Activated CD4-positive, alpha-beta T cell treated with anti-CD3 and anti-CD28 coated beads, Interleukin-10, Interleukin-2, amounts not matched to agents 100 ng/mL and 50 ng/mL, durations not matched to agents 16 hours and 8 hours (primary cell): ENCODE measurements around the gene KCNK15.

Experiments
- DNase-seq: peaks from one replicate; pipeline ENCODE4 v3.0.0-alpha.2; 2020

The KCNK15 gene

DNA sequence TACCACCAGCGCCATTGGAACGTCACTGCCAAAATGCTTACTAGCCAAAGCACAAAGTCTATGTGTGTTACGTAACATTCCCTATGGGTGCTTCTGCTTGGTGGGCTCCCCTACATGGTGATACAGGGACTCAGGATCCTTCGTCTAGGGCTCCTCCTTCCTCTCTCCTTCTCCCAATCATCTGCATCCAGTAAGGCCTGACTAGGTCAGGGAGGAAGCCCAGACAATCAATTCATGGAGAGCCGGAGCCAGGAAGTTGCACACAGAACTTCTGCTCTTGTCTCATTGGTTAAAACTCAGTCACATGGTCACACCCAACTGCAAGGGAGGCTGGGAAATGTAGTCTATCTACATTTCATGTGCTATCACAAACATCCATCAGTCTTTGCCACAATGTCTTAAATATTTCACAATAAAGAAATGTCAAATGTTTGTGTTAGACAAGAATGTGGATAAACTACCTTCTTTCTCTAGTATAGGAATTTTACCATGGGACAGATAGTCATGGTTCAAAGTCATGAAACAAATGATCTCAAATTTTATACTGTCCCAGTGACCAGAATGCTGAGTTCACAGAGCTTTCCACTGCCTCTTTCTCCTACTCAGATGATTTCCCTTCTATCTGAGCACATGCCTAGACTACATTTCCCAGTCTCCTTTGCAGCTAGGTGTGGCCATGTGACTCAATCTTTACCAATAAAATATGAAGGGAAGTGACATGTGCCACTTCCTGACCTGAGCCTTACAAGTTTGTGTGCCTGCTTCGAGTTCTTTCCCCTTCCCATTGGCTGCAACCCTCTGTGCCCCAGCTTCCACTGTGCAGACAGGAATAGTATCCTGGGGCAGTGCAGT, 9.3 kb upstream of the KCNK15 start:
- DNase-seq: peak; percentile 67

DNA sequence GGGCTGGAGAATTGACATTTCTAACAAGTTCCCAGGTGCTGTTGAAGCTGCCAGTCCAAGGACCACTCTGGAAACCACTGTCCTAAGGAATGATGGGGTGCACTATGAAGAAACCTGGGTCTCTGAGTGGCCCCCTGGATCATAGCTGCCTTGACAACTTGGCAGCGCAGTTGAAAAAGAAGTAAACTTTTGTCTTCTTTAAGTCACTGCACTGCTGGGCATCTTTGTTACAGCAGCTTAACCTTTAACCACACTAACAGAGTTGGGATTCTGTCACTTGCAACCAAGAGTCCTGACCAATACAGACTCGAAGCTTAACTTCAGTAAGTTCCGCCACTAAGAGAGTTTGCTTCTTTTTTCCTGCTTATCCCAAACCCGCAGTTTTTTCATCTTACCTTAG, 8.5 kb upstream of the KCNK15 start:
- no peak for DNase-seq

DNA sequence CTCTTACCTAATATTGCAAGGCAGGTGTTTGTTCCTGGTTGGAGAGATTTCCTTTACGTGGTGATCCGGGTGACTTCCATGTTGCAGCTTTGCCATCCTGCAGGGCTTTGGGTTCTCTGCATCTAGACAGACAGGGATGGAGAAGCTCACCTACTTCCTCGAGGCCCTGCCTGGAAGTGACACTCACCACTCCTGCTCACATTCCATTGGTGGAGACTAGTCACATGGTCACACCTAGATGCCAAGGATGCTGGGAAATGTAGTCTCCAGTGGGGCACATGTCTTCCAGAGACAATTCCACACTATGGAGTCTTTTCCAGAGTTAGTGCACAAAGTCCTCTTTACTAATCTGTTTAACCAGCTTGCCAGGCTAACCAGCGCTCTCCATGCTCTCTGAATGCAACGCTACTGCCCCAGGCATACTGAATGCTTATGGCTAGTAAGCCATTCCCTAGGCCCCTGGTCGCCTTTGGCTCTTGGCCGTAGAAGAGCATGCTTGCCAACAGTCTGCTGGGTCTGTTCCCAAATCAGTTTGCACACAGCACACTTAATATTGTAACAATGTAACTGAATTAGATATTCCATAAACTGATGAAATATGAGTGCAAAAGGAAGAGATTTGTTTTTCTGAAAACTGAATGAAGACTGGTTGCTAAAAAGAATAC, 6.7 kb upstream of the KCNK15 start:
- peak; percentile 76 for DNase-seq

DNA sequence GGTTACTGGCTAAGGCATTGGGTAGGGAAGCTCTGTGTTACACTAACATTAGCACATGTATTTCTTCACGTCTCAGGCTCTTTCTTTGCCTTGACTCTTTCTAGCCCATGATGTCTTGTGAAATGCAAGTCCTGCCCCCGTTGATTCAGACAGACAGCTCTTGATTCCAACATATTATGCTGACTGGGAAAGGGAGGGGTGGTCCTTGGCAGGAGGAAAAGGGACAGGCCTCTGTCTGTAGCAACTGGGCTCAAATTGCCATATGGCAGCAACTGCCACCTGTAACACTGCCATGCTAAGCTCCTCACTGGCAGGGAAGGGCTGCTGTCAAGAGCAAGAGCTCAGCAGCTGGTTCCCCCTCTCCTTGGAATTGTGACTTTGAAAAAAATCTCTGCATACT, 5.7 kb upstream of the KCNK15 start:
- DNase-seq: no peak

DNA sequence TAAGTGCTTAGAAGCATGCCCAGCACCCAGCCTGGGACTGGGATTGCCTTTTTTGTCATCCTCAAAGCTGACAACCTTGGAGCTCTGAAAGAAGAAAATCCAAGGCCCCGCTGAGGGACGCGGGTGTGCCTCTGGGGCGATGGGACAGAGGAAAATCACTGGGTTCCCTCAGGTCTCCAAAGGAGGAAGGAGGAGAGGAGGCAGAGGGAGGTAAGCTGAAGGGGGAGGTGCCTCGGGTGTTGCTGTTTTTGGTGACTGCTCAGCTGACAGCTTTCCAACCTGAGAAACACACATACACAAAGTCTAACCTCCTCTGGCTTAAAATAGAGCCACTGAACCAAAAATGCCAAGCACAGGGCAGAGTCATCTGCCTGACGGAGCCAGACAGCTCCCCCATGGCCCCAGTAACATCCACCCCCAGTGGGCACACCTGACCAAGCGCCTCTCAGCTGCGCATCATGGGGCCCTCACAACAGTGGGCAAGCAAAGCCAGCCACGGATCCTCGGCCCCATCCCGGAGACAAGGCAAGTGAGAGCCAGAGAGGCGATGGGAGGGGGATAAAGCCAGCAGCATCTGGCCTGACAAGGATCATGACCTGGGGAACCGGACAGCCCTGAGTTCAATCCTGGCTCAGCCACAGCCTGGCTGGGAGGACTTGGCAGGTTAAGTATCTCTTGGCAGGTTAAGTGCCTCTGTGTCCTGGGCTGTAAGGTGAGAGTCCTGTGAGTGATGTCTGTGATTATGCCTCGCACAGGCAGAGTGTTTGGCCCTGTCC, 3.2 kb upstream of the KCNK15 start:
- DNase-seq: no peak

DNA sequence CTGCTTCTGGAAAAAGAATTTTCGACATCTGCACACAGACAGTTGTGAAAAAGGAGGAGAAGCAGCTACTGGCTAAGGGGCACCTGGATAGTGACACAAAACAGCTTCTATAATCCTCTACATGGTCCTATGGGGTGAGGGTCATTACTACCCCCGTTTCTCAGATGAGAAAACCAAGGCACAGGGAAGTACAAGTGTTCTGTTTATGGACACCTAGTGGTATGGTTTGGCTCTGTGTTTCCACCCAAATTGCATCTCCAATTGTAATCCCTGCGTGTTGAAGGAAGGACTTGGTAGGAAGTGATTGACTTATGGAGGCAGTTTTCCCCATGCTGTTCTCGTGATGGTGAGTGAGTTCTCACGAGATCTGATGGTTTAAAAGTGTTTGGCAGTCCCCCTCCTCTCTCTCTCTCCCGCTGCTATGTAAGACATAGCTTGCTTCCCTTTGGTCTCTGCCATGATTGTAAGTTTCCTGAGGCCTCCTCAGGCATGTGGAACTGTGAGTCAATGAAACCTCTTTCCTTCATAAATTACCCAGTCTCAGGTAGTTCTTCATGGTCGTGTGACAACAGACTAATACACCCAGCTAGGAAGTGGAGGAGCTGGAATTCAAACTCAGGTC, 2.5 kb upstream of the KCNK15 start:
- DNase-seq: no peak

DNA sequence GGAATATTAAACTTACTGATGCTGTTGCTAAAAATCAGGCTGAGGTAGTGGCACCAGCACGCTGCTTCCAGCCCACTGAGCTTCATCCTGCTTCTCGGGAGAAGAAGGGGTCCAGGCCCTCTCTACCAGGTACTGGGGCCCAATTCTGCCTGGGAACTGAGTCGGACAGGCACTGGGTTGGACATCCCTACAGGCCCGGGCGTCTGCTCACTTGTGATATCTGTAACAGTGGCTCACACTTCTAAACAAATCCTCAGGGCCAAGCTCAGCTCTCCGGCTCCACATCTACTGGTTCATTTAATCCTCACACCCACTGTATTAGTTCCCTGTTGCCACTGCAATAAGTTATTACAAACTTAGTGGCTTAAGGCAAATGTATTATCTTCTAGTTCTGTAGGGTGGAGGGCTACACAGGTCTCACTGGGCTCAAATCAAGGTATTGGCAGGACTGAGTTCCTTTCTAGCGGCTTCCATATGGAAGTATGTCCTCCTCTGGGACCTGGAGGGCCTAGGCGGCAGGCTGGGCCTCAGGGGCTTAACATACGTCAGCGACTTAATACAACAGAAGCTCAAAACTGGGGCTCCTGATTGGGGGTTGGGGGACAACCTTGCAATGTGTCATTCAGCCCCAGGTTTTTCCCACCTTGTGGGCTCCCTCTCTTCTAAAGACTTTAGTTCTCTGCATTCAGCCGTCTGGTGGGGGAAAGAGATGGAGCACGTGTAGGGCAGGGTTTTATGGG, 1.6 kb upstream of the KCNK15 start:
- no peak for DNase-seq

DNA sequence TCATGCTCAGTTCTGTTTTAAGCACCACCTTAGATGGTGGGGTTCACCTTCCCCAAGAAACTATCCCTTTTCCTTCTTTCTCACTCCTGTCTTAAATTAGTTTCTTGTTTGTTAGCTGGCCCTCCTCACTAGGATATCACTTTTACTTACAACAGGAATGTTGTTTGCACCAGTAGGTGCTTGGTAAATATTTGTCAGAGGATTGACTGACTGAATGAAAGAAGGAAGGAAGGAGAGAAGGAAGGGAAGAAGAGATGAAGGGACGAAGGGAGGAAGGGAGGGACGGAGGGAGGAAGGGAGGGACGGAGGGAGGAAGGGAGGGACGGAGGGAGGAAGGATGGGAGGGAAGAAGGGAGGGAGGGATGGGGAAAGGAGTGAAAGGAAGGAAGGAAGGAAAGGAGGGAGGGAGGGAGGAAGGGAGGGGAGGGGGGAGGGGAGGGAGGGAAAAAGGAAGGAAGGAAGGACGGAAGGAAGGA, 505 bp upstream of the KCNK15 start:
- DNase-seq: no peak

DNA sequence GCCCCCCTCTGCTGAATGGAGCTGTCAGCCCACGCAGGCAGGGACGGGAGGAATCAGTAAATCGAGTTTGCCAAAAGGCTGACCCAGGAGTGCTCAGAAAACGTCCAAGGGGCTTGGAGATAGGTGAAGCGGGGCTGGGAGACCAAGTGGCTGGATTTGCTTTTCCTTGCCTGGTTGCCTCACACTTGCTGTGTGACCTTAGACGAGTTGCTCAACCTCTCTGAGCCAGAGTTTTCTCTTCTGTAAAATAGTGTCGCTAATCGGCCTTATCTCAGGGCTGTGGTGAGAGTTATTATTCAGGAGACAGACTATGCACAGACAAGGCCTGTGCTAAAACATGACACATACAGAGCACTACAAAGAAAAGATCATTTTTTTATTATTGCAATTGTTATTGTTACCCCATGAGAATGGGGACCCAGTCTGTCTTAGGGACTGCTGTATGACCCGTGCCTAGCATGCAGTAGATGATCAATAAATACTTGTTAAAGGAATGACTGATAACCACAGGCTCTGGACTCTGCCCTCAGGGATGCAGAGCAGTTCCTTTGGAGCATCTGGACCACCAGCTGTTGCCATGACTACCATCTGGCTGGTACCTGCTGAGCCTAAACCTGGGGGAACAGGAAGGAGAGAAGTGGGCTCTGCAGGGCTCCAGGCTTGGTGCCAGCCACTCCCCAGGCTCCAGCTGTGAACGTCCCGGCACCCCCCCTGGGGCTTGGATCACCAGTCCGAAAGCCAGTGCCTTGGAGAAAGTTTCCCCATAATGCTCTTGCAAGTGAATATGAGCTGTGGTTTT, 901 bp downstream of the KCNK15 start:
- DNase-seq: no peak

DNA sequence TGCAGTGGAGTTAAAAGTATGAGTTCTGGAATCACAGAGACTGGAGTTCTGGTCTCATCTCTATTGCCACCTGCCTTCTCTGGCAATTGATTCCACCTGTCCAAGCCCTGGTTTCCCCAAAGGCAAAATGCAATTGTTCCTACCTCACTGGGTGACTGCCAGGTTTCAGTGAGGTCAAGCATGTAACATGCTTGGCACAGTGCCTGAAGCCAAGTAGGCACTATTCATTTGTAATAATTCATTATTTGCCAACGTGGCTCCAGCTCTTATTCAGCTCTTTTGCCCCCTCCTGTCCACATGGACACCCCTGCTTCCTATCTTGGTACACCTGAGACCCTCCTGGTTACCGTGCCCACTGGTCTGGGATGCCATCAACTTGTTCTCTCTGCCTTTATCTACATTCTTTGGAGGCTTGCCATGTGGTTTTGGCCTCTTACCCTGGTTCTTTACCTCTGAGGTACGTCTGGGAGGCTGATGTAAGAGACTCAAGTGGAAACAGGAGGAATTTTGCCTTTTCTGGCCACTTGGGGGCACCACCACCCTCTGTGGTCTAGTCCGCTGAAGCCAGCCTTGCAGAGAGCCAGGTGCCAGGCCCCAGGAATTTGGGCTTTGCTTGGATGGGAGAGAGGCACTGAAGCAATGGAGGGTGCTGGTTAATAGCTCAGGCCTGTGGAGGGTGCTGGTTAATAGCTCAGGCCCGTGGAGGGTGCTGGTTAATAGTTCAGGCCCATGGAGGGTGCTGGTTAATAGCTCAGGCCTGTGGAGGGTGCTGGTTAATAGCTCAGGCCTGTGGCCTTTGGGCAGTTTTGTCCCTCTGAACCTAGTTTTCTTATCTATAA, 1.7 kb downstream of the KCNK15 start:
- DNase-seq: peak; percentile 67

DNA sequence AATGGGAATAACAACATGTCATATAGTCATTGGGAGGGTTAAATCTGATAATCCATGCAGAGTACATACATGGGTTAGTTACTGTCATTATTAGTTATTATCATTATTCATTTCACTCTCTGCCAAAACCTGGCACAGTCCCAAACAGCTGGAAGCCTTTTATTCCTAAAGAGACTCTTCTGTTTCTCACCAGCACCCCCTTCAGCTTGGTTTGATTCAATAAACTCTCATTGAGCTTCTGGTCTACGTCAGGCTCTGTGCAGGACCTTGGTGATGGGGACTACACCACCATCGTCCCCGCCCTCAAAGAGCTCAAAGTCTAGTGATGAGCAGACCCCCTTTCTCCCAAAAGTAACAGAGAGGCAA, 2.3 kb downstream of the KCNK15 start:
- DNase-seq: no peak

DNA sequence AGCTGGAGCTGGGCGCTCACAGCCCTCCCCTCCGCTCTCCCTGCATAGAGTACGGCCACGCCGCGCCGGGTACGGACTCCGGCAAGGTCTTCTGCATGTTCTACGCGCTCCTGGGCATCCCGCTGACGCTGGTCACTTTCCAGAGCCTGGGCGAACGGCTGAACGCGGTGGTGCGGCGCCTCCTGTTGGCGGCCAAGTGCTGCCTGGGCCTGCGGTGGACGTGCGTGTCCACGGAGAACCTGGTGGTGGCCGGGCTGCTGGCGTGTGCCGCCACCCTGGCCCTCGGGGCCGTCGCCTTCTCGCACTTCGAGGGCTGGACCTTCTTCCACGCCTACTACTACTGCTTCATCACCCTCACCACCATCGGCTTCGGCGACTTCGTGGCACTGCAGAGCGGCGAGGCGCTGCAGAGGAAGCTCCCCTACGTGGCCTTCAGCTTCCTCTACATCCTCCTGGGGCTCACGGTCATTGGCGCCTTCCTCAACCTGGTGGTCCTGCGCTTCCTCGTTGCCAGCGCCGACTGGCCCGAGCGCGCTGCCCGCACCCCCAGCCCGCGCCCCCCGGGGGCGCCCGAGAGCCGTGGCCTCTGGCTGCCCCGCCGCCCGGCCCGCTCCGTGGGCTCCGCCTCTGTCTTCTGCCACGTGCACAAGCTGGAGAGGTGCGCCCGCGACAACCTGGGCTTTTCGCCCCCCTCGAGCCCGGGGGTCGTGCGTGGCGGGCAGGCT, 4.6 kb downstream of the KCNK15 start:
- peak; percentile 18 for DNase-seq

DNA sequence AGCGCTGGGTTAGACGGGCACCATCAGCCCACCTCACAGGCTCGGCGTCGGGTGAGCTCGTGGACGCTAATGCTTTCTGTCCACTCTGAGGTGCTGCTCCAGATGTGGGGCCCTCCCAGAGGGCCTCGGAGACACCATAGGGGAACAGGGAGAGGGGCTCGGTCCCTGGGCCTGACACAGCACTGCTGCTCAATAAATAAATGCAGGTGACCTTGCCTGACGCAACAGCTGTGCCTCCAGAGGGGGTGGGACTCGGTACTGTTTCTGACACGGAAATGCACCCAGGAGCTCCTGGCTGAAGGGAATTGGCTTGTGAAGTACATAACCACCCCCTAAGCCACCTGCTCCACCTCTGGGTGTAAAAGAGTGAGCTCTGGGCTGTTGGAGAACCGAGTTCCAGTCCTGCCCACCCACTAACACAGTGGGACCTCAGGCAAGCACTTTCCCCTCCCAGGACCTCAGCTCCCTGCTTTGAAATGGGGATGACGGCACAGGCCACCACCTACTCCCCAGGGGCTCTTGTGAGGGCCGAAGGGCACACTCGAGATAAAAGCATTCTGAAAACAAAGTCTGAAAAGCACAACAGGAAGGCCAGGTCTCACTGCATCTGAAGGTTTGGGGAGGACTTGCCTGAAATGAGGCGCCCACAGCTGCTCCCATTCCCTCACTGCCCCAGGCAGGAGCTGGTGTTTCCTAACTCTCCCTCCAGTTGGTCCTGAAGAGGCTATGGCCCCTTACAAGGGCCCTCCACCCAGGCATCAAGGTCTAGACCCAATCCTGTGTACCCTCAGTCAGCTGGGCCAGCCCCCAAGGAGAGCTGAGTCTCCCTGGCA, 6.7 kb downstream of the KCNK15 start:
- no peak for DNase-seq

DNA sequence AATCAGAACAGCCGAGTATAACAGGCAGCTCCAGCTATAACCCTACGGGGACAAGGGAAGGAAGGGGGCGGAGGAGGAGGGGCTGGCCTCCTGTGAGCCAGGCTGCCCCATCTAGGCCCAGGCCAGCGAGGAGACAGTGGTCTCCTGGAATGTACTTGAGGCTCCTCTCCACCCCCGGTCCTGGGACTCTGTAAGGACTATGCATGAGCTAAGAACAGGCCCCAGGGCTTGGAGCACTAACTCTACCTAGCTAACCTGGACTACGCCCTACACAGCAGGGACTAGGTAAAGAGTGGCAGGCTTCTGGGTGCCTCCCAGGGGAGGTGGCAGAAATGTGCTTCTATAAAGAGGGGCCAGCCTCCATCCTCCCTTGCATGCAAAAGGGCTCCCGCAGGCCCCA, 8.9 kb downstream of the KCNK15 start:
- no peak for DNase-seq

DNA sequence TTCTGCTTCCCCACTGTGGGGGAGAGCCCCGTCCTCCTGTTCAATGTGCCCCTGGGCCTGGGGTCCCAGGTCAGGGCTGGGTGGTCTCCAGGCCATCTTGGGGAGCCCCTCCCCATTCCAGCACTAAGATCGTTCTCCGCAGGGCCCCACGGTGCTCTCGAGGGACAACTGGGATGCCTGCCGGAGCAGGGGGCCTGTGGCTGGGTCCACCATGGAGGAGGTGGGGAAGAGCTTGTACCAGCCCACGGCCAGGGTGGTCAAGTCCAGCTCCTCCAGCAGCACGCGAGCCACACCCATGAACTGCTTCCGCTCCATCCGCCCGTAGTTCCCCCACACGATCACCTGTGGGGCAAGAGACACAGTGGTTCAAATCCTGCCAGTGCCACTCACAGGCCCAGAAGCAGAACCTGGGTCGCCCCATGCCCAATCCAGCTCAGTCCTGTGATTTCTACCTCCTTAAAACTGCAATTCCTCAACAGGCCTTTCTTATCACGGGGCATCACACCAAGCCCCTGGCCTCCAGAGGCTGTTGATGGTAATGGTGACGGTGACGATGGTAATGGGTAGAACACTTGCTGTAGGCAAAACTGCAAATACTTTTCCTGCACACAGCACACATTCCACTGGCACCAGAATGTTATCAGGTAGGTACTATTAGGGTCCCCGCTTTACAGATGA, 10.5 kb downstream of the KCNK15 start:
- DNase-seq: no peak

DNA sequence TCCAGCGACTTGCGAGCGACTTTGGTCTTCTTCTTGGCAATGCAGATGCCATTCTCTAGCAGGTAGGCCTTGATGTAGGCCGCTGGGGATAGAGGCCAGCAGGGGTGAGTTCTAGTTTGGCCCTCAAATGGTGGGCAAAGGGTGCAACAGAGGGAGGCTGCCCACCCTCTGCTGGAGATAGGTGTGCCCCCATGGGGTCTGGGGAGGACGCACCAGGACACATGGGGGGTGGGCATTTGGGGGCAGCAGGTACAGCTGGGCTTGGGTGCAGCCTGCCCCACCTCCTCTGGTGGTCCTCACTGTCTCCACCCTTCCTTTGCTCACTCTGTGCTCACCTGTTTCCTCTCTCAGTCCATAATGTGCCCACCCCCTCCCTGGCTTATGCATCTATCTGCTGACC, 11.3 kb downstream of the KCNK15 start:
- DNase-seq: no peak

DNA sequence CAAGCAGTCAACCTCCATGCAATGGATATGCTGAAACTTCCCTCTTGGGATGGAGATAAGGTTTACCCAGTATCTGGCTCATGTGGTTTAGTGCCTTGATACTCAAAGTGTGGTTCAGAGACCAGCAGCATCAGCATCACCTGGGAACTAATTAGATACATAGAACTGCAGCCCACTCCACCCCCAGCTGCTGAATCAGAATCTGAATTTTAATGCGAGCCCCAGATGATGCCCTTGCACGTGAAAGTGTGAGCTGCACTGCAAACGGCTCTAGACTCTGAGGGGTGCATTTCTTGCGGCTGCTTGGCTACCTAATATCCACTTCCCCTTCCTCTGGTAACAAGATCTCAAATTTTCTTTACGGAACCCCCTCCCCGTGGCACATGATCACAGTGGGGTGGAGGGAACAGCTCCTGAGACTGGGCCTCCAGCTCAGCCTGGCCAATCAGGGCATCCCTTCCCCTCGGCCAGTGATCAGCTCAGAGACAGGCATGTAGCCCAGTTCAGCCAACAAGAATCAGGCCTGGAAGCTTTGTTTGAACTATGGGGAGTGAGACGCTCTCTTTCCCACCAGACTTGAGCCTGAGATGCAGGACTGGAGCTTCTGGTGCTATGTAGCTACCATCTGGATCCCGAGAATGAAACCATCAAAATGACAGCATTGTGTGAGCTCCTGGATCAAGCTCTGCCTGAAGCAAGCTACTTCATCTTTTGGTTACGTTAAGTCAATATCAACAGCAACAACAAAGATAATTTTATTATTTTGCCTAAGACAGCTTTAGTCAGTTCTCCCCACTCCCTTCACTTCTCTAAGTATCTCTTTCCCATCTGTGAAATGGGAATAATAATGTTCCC, 12.8 kb downstream of the KCNK15 start:
- no peak for DNase-seq
